Activated naive CD8-positive, alpha-beta T cell treated with anti-CD3 and anti-CD28 coated beads, Interleukin-2, amount 50 U/mL, for 16 hours (primary cell): ENCODE measurements around the gene MCM10.
"Not testable (repeated sequence)": the region's sequence is repeated elsewhere in the genome, so short reads cannot be mapped to it uniquely, and the experiment has no call there.

Source experiments
- DNase-seq: peaks from one replicate; pipeline ENCODE4 v3.0.0-alpha.2; 2020; ENCODE audit warnings: low read depth, low spot score

The MCM10 gene

DNA sequence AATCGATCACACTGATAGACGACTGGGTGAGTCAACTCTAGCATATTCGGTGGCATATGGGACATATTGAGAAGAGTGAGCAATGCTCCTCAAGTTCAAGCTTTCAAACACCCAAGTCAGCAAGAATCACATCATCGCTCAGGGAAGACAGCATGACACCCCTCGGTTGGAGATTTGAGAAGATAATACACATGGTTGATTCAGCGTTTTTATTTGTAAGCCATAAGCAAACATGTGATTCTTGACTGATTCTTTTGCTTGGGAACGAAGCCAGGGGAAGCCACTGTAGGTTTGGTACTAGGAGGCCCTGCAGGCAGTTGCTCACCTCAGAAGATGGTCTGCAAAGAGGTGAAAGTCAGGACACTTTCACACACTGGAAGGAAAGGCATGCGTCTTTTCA is 60.2 kb downstream of the MCM10 start:
- no peak for DNase-seq

DNA sequence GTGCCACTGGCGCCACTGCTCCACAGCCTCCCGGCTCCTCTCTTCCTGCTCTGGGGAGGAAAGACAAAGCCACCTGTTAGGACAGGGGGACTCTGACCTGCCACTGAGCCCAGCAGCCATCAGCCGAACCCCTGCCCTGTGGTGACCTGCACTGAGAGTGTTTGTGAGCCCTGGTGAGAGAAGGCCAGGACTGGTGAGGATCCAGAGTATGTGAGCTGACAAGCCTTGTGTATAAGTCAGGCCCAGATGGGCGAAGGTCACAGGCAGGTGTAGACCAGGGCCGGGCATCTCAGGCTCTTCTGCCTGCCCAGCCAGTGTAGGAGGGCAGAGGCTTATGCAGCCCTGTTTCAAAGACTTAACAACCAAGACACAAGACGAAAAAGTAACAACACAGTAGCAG is 60.8 kb downstream of the MCM10 start:
- DNase-seq: no peak

DNA sequence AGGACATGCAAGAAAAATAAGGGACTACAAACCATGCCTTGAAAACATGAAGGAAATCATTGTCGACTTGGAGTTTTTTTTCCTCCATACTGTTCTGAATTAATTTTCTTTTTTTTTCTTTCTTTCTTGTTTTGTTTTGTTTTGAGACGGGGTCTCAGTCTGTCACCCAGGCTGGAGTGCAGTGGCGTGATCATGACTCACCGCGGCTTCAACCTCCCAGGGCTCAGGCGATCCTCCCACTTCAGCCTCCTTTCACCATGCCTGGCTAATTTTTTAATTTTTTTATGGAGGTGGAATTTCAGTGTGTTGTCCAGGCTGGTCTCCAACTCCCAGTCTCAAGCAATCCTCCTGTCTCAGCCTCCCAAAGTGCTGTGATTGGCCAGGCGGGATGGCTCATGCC is 61.2 kb downstream of the MCM10 start:
- no peak for DNase-seq

DNA sequence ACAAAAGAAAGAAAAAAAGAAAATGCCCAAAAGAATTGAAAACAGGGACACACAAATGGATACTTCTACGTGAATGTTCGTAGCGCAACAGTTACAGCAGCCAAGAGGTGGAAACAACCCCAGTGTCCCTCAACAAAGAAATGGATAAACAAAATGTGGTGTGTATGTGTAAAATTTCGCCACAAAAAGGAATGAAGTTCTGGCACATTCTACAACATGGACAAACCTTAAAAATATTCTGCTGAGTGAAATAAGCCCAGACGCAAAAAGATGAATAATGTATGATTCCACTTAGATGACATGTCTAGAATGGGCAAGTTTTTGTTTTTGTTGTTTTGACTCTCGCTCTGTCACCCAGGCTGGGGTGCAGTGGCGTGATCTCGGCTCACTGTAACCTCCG is 61.9 kb downstream of the MCM10 start:
- no peak for DNase-seq

DNA sequence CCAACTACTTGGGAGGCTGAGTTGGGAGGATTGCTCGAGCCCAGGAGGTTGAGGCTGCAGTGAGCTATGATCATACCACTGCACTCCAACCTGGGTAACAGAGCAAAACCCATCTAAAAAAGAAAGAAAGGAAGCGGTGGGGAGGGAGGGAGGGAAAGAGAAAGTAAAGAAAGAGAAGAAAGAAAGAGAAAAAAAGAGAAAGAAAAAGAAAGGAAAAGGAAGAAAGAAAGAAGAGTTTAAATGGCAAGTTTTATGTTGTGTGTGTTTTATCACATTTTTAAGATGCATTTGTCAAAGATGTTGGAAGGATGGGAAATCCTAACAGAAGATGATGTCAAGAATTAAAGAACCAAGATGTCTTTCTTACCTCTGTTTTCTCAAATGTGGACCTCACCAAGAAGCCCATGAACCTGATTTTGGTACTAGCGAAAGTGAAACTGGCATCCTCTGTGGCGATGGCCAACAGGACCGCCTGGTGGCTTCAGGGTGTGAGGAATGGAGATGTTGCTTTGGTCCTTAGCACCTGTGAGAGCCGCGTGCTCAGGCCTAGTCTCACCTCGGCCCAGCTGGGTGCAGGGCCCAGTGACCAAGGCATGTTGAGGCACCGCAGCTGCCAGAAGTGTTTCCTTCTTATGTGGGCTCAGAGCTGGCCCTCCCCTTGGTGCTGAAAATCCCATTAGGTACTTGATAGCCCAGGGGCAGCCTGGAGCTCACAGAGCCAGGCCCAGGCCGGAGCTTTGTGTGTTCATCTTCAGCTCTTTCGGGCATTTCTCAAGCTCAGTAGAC is 63.0 kb downstream of the MCM10 start:
- DNase-seq: no peak

DNA sequence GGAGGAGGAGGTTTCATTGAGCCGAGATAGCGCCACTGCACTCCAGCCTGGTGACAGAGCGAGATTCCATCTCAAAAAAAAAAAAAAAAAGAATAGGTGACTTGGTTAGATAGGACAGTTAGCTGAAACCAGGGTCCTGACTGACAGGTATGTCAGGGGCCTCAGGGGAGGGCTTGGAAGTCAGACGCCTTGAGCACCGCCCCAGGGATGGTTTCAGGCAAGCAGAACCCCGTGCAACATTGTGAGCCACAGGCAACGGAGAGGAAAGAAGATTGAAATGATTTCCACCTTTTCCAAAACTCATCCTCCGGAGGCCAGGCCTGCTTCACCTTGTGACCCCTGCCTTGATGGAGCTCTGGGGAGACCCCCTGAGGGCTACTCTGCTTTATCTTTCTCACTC is 64.2 kb downstream of the MCM10 start:
- no peak for DNase-seq

DNA sequence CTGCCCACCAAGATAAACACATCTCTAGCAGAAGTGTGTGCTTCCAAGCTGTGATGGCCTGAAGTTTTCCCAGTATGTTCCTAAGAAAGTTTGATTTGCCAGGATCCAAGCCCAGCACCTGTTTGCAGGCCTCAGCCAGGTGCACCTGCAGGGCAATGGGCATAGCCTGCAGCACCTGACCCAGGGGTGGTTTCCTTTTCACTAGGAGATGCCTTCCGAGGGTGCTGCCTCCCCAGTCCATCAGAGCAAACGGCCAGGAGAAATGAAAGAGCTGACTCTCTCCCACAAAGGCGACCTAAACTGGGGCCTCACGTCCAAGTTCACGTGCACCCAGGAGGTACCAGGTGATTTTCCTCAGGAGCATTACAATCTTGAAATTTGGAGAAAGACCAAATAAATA is 65.7 kb downstream of the MCM10 start:
- no peak for DNase-seq

DNA sequence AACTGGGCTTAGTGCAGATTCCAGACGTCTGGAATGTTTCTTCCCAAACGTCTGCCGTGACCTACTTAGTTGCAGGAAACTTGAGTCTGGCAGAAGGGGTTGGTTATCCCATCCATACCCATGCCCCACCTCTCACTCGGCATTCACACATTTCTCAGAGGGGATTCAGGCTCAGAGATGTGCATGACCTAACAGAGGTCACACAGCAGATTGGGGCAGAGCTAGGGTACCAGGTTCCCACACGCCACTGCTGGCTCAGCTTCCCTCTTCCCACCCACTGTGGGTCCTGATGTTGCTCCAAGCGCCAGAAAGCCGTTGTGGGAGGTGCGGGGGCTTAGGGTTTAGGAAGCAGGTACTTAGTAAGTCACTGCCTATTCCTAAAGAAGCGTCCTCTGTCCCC is 69.8 kb downstream of the MCM10 start:
- no peak for DNase-seq

DNA sequence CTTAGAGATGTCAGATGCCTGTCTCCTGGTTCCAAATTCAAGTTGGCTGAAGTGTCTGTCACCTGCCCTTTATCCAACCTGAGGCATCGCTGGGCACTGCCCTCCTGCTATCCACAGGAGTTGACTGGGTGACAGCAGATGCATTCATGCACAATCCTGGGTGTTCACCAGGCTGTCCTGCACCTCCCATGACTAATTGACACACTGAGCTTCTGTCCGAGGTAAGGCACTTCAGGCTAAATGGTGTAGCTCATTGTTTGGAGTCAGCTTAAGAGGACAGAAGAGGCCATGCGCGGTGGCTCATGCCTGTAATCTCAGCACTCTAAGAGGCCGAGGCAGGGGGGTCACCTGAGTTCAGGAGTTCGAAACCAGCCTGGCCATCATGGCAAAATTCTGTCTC is 70.5 kb downstream of the MCM10 start:
- no peak for DNase-seq

DNA sequence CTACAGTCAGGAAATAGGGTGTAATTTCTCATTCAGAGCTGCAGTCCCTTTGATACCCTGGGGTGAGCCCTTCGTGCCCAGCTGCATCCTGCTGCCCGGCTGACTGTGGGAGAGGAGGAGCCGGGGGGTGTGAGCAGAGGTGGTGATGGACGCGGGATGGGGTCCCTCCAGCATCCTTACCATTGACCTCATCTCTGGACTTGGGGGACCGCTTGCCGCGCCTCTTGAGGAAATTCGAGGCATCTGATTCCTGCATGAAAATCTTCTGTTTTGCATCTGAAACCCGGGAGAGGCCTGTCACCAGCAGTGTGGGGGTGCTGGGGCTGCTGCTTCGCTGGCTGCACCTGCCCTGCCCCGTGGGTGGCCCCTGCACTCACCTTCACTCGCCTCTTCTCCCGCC is 72.0 kb downstream of the MCM10 start:
- DNase-seq: no peak

DNA sequence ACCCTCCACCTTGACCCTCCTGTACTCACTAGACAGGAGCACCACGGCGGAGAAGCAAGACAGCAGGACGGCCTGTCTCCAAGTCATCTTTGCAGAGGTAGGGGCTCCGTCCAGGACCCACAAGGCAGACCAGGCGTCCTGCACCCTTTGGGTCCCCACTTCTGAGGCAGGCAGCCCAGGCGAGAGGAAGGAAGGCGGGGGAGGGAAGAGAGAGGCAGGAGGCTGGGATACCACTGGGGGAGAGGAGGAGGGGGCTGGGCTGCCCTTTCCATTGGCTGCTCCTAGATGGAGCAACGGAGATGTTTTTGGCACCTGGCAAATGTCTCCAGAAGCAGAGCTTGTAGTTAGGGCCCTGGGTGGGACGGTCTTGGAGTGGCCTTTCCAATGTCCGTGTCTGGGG is 72.8 kb downstream of the MCM10 start, which contains the start of gene UCMA:
Gene UCMA (minus strand): TSS at position 203 of the 400 bp plus-strand sequence. CDS start 116 bp downstream, at position 87.
- no peak for DNase-seq

DNA sequence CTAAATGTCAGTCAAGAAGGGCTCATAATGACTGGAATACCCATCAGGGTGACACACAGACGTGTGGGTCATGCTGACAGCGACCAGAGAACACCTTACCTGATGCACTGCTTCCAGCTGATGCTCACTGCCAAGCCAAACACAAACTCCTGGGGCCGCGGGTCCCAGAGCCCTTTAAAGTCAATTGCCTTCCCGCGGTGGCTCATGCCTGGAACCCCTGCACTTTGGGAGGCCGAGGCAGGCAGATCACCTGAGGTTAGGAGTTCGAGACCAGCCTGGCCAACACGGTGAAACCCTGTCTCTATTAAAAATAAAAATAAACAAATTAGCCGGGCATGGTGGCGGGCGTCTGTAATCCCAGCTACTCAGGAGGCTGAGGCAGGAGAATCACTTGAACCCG is 73.4 kb downstream of the MCM10 start:
- not testable (repeated sequence) for DNase-seq

DNA sequence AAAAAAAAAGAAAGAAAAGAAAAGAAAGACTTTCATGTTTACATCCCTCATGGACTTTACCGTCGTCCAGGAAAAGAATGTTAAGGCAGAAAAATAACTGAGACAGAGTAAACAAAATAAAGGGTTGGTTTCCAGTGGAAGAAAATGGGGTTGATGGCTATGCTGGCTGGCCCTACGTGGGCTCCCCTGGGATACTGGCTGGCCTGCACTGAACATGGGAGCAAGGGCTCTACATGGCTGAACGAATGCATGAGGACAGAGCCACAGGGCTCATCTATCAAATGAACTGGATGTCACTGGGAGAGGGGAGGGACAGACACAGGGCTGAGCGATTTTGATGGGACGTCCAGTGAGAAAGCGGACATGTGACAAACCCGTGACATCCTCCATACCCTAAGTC is 75.3 kb downstream of the MCM10 start:
- DNase-seq: no peak

DNA sequence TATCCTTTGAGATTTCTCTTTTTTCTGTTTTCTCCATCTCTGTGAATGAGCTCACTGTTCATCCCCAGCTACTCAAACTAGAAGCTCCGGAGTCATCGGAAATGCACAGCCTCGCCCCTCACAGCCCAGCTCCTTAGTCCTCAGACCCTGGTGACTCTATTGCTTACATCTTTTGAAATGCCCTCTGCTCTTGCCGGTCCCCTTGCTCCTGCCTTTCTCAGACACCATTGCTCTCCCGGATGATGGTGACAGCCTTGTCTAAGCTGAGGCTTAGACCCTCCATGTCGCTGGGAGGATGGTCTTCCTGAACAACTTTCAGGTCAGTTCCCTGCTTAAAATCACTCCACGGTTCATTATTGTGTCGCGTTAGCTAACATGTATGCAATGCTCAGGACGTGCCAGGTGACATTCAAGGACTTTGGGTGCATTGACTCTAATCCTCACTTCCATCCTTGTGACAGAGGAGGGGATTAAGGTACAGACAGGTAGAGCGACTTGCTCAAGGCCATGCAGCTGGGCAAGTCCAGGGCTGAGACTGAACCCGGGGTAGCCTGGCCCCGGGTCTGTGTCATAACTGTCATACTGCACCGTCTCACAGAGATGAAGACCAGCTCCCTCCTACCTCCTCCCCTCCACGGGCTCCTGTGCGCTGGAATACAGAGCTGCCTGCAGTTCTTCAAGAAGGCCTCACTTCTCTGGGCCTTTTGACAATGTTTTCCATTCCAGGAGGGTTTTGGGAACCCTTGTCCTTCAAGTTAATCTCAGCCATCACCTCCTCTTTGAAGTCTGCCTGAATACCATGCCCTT is 77.1 kb downstream of the MCM10 start:
- DNase-seq: no peak

DNA sequence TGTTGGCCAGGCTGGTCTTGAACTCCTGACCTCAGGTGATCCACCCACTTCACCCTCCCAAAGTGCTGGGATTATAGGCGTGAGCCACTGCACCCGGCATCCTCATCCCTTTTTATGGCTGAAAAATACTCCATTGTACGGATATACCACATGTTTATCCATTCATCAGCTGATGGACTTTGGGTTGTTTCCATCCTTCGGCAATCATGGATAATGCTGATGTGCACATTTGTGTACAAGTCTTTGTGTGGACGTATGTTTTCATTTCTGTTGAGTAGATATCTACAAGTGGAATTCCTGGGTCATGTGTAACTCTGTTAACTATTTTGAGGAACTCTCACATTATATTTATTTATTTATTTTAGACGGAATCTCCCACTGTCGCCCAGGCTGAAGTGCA is 78.6 kb downstream of the MCM10 start:
- no peak for DNase-seq

DNA sequence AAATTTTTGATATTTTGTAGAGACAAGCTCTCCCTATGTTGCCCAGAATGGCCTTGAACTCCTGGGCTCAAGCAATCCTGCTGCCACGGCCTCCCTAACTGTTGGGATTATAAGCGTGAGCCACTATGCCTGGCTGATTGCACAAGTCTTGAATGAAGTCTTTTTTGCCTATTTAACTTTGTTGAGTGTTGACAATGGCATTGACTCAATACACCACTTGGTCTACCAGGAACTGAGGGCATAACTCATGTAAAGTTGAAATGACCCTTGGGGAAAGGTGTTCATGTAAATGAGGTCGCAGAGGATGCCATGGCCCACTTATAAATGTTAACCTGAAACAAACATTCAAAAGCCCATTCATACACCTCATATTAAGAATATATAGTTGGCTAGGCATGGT is 80.3 kb downstream of the MCM10 start:
- DNase-seq: no peak

DNA sequence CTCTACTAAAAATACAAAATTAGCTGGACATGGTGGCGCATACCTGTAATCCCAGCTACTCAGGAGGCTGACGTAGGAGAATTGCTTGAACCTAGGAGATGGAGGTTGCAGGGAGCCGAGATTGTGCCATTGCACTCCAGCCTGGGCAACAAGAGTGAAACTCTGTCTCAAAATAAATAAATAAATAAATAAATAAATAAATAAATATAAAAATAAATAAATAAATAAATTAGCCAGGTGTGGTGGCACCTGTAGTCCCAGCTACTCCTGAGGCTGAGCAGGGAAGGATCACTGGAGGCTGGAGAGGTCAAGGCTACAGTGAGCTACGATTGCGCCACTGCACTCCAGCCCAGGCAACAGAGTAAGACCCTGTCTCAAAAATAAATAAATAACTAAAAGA is 80.9 kb downstream of the MCM10 start:
- not testable (repeated sequence) for DNase-seq

DNA sequence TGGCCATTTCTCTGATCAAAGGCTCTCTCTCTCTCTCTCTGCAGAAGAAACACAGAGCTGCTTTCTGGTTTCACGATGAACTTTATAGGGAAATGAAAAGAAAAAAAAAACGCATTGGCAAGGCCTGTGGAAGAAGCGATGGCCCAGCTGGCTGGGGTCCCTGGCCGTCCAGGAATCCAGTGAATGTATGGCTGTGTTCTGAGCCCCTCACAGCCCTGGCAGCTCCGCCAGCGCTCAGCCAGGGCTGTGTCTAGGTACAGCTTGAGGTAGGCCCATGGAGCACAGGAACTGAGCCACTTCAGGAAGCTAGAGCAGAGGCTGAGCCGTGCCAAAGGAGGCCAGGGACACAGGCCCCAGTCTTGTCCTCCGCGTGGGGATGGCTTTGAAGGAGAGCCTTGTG is 85.9 kb downstream of the MCM10 start:
- DNase-seq: no peak

DNA sequence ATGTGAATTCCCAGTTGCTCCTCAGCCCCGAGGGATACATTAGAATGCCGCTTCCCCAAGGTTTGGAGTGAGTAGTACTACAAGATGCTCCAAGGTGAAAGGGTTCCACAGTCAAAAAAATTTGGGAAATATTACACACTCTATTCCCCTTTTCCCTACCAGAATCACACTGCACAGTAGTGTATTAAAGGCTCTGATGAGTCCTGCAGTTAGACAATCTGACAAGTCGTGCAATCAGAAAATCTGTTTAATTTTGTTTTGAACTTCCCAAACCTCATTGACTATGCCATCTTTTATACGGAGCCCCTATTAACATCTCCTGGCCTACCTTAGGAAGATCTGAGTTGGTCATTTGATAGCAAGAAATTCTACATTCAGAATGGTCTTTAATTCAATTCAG is 86.4 kb downstream of the MCM10 start:
- no peak for DNase-seq

DNA sequence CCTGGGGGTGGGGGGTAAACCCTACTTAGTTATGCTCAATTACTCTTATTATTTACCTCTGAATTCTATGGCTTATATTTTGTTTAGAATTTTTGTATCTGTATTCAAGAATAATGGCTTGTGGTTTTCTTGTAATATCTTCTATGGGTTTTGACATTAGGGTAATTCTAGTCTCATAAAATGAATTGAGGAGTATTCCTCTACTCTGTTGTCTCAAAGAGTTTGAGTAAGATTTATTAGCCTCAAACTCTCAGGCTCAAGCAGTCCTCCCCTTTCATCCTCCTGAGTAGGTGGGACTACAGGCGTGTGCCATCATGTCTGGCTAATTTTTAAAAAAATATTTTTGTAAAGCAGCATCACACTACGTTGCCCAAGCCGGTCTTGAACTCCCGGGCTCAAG is 92.4 kb downstream of the MCM10 start:
- DNase-seq: no peak

DNA sequence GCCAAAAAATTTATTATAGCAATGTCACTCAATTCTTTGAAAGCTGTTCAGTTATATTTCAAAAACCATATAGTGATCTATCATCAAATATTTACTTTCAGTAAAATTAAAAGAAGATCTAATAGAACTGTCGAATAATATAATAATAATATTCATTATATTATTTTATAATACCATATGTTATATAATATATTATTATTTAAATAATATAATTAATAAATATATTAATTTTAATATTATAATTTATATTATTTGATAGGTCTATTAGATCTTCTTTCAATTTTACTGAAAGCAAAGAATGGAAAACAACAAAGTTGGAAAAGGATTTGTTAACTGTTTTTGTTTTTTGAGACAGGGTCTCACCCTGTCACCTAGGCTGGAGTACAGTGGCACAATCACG is 95.3 kb downstream of the MCM10 start:
- no peak for DNase-seq

DNA sequence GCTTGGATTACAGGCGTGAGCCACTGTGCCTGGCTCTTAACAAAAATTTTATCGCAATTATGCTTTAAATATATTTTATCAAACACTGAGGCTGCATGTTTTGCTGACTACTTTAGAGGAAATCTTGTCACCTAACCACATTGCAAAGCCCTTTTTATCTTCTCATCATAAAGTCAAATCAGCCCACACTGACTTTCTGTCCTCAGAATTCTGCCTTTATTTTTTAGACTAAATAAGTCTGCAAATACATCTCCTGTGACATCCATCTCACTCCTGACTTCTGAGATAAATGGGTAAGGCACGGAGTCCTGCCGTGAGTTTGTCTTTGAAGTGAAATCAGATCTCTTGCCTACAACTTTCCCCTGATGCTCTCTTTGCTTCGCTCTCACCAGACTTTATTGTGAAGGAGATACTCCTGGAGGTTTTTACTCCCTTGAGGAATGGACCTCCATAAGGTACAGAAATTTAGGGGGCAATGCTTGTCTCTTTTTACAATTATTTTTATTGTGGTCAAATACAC is 96.3 kb downstream of the MCM10 start:
- DNase-seq: no peak
